Stimulated activated CD4-positive, alpha-beta T cell treated with anti-CD3 and anti-CD28 coated beads, Interleukin-1b, Interleukin-23, amount 100 ng/mL, for 1 hour (primary cell): ENCODE measurements around the gene IGSF21.

ENCODE experiments used
- DNase-seq, 2 donors: peaks; one replicate each; pipeline ENCODE4 v3.0.0-alpha.2; 2020; ENCODE audit warnings: low read depth in 2 of 2

Gene IGSF21

DNA sequence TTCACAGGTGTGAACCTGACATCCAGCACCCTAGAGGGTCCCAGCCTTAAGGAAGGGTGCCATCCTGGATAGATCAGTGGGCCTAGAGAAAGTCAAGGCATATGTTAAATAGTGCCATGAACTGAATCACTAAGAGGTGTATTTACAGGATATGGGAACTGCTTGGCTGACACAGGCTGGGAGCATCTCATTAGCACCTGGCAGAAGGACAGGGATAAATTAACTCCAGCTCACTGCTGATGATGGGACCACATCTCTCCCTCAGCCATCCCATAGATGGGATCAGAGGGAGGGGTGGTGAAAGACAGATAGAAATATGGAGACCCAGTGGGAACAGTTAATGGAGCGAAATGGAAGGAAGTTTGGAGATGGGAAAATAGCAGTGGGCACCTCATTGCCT lies 122.0 kb downstream of the IGSF21 start:
- DNase-seq: no peak

DNA sequence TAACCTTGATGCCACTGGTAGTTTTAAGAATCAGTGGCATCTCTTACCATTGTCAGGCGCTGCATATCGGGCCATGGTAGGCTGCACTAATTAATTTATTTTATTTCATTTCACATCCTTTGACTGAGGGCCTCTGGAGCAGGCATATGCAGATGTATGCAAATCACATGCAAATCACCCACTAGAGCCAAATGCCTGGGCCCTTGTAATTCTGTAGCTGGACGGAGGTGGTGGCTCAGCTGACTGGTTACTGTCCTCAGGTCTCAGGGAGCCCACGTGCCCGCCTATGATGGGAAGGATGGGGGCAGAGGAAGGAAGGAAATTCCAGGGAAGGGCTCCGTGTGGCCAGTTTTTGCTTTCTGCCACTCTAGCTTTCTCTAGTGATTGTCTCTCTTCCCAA lies 122.7 kb downstream of the IGSF21 start:
- no peak for DNase-seq

DNA sequence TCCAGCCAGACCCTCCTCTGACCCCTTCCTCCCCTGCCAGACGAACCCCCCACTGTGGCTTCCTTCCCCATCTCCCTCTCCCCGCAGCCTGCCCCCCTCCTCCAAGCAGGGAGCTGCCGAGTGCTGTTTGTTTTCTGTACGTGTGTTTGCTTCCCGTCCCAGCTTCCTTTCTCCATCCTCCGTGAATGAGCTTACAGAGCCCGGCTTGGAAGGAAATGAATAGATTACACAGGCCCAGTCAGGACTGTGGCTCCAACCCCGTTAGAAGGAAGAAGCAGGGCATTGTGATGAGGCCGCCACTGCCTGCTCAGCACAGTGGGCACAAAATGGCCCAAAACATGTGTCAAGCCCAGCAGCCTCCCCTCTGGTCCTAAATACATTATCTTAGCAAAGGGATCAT lies 123.2 kb downstream of the IGSF21 start:
- no peak for DNase-seq

DNA sequence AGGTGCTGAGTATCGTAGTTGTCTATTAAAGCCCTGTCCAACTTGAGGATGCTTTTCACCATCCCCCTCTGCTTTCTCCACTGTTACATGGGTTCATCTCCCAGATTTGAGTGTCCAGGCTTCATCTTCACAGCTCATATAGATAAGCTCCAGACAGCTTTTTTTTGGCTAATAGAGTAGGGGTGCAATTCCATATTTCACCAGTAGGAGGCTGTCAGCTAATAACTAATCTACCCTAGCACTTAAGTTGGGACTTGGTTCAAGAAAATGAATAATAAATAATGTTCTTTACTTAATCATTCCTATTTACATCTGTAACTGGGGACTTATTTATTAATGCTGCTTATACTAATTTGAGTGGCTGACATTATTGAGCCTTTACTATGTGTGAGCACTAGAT lies 124.5 kb downstream of the IGSF21 start:
- no peak for DNase-seq

DNA sequence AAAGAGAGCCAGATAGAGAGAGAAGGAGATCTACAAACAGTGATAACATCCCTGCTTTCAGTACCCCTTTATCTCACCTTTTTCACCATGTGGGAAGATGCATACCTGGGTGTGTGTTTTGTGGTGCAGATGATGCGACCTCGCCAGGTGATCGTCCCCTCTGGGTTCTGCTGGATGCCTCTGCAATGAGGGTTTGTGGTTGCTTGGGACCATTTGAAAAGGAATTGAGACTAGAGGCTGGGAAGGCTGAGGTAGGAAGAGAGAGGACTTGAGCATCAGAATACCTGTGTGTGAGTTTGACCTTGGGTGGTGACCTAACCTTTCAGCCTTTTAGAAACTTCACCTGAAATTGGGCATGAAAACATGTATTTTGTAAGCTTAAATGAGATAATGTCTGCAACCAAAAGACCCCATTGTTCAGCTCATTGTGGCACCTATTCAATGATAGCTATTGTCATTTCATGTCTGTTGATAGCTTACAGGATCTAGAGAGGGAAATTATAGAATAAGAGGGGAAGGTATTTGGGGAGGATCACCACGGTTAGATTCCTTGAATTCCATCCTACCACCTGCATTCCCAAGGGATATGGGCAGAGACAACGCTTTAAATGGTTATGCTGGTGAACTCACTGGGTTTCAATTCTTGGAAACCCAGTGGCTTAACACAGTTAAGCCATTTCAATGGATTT lies 125.7 kb downstream of the IGSF21 start:
- DNase-seq: no peak

DNA sequence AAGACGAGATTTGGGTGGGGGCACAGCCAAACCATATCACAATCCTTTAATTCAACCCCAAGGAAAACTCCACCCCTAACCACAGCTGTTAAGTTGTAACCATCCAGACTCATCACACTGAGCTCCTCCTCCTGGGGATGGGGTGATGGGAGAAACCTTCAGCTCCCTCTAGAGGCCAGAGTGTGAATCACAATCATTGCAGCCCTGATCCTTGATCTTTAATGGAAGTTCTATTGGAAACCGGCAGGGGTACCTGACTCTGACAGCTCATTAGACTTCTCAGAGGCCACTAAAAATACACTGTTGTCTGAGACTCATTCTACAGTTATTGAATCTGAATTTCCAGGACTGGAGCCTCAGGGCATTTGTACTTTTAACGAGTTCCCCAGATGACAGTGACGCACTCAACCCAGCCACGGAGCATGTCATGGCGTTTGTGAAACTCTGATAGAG lies 127.2 kb downstream of the IGSF21 start:
- DNase-seq: no peak

DNA sequence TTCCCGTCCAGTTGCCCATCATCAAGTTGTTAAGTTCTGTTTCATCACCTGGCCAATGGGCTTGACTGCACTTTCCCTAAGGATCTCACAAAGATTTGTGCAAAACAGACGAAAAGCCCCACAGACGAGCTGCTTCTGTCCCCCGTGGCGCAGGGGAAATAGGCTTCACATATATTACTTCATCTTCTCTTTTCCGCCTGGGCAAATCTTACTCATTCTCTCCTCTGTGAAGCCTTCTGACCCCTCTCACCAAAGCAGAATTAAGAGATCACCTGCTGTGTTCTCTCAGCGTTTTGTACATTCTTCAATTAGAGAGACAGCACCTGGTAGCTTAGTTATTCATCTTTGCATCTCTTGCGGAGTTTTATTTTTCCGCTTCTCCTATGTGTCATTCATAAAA lies 129.8 kb downstream of the IGSF21 start:
- DNase-seq: no peak

DNA sequence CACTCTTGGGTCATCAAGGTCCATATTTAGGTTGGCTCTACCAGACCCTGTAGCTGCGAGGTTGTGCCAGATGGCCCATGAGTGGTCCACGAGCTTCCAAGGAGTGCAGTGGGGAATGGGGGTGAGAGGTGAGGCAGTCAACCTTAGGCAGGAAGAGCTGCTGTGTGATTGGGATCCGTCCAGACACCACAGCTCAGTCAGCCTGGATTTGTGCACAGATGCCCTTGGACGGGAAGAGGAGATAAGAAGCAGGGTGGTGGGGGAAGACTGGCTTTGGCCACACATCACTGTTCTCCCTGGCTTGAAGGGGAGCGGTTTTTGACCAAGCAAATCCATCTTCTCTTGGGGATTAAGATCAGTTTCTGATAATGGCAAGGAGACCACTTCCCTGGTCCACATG lies 130.6 kb downstream of the IGSF21 start:
- DNase-seq: no peak

DNA sequence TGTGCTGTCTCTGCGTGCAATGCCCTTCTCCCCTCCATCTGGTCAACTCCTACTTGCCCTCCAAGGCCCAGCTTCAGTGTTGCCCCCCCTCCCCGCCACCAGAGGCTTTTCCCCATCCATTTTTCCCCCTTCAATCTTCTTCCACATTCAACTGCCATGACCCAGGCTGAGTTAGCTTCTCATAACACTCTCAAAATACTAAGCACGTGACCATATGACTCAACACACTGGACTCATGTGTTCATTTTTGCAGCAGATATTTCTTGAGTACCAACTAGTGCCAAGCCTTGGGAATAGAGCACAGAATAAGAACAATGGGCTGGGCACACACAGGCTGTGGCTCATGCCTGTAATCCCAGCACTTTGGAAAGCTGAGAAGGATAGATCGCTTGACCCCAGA lies 132.1 kb downstream of the IGSF21 start:
- no peak for DNase-seq

DNA sequence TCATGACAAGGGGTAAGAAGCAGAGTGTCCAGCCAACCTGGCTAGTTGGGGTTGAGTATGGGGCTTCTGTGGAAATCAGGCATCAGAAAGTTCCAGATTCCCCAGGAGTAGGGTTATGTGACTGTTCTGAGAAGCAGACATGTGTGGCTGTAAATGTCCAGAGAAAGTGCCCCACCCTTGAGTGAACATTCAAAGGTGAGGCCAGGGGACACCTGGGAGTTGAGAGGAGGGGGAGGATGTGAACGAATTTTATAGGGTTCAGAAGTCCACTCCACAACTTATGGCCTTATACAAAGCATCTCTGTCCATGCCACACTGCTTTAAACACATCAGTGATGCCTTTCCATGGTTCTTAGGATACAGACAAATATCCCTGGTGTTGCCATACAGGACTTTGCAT lies 133.3 kb downstream of the IGSF21 start:
- no peak for DNase-seq

DNA sequence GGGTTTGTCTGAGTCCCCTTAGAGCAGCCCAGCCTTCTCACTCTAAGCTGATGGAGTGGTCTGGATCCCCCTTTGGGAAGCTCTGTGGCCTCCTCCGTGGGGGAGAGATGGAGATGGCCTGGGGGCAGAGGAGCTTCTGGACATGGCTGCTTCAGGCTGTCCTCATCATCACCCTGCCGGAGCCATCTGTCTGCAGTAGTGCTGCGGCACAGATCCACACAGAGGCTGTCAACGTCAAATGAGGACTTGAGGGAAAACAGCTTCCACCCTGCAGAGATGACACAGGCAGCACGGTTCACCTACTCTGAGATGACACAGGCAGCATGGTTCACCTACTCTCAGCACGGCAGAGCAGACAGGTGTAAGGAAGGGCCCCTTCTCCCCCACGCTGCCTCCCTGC lies 134.3 kb downstream of the IGSF21 start:
- DNase-seq: no peak

DNA sequence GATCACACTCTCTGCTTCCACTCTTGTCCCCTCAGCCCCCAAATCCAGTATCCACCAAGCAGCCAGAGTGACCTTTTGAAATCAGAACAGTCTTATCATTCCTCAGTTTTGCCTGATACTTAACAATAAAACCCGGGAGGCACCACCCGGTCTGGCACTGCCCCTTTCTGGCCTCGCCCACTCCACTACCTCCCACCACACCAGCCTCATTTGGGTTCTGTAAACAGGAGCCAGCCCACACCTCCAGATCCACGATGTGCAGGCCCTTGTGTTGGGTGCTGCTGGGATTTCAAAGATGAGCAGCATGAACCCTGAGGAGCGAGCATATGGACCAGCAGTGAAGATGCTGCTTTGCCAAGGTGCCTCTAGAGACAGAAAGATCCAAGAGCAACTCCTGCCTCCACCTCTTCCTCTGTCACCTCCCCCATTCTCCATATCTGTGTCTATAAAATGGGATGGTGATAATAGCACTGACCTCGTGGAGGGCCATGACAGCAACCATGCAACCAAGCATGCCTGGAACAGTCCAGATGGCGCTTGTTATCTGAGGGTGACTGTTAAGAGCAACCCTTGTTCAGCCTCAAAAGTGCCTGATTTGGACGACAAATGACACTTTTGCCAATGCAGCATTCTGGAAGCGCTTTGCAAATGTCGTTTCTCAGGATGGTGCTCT lies 136.0 kb downstream of the IGSF21 start:
- no peak for DNase-seq

DNA sequence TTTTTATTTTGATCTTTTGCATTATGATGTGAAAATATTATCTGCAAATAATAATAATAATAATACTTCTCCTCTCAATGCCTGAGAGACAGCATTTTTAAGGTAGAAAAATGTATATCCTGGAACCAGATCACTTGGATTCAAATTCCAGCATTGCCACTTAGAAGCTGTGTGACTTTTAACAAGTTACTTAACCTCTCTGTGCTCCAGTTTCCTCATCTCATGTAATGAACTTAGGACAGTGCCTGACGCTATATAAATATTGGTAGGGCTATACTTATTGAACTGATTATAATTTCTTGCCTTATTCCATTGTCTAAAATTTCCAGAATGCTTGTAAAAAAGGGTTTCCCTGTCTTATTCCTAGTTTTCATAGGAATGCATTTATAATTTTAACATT lies 137.2 kb downstream of the IGSF21 start:
- no peak for DNase-seq

DNA sequence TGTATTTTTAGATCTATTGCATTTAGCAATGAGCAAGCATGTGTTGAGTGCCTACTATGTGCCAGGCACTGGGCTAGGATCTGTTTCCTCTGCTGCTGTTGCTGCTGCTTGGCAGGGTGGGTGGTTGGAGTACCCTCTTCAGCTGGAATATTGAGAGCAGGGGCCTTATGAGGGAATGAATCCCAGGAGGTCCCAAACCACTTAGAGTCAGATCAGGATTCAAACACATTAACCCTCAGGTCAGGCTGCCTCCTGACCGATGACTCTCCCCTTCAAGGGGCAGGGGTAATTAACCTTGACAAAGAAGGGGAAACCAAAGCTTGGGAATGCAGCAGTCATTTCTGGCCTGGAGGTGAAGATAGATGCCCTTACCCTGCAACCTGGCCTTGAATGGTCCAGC lies 138.0 kb downstream of the IGSF21 start:
- no peak for DNase-seq

DNA sequence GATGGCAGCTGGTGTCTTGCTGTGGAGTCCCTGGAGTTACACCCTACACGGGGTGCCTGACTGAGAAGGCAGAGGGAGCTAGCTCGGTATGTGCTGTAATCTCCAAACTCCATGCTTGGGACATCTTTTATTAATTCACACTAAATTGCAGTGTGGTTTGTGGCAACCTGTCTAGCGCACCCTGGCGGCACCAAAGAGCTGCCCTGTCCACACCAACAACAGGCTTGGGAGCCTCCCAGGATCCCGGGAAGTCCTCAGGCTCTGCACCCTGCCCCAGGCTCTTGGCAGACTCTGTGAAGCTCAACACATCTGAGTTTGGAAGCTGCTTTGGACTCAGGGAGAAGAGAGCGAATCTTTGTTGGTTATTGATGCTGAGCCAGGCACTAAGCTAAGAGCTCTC lies 138.9 kb downstream of the IGSF21 start:
- no peak for DNase-seq

DNA sequence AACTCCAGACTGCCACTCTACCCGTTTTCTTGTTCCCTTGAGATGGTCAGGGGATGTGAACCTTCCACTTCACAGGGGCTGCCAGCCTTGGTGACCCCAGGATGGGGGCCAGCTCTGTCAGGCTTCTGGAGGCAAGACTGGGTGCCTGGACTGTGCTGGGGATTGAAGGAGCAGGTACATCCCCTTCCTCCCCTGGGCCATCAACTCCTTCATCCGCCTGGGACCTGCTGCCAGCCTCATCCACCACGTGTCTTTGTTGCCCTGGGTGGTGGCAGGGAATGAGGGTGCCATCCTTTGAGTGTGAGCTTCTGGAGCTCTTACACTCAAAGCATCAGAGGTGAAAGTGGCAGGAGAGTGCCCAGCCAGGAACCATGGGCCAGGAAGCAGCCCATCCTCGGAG lies 139.6 kb downstream of the IGSF21 start:
- no peak for DNase-seq

DNA sequence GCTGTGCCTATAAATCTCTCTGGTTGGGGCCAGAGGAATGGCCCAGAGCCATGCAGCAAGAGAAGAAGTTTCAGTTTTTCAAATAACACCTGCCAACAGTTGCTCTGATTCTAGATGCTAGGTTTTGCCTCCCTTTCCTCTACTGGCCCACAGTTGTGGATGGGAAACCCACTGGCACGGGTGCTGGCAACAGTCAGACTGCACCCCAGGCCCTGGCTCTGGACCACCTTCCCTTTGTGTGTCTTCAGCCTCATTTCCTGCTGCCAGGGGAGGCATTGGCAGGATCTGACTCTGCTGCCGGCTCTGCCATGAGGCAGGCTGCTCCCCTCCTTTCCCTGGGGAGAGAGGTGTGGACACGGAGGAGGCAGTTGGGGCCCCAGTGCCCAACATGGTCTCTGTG lies 142.0 kb downstream of the IGSF21 start:
- DNase-seq: no peak

DNA sequence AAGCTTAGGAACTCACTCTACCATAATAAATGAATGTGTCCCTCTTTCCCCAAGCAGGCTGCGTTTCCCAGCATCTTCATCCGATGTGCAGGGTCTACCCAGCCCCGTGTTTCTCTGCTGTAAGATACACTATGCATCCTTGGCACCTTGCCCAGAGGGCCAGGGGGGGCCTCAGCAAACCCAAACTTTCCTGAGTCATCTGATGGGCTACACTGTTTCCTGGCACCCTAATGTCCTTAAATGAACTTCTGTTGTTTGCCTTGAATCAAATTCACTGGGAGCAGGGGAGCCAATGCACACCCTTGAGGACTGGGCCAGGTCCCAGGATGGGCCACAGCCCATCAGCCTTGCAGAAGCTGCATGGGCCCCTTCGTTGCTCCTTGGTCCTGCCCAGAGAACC lies 145.5 kb downstream of the IGSF21 start:
- DNase-seq: no peak

DNA sequence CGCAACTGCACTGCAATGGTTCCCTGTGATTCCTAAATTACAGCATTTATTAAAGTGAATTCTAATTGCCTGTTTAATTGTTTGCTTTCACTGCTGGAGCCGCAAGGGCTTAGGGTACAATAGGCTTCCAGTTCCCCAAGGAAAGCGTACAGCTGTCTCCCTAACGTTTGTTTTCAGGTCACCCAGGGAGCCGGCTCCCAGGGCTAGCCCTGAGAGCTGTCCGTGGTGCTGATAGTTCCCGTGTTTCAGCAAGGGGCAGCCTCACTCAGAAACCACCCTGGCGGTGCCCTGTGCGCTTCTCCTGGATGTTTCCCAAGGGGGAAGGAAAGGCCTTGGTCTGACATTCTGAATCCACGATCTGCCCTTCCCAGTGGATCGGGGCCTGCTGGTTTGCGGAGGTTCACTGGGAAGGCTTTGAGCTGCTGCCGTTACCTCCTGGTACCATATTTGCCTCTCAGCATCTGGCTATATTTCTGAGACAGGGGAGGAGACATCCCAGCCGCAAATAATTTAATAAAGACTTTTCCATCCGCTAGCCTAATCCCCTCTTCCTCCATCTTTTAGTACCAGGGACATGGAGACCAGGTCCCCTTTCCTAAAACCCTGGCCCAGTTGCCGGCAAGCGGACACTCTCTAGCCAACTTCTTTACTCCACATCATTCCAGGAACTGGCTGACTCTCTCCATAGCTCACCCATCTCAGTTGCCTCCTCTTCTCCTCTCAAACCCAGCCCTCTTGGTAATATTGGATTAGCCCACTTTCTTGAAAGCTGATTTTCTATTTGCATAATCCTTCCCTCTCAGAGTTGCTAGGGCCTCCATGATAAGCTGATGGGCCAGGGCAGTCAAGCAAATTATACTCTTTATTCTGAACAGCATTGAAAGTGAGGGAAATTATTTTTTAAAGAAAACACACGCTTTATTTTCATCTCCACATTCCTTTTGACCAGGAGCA lies 149.0 kb downstream of the IGSF21 start:
- DNase-seq: no peak

DNA sequence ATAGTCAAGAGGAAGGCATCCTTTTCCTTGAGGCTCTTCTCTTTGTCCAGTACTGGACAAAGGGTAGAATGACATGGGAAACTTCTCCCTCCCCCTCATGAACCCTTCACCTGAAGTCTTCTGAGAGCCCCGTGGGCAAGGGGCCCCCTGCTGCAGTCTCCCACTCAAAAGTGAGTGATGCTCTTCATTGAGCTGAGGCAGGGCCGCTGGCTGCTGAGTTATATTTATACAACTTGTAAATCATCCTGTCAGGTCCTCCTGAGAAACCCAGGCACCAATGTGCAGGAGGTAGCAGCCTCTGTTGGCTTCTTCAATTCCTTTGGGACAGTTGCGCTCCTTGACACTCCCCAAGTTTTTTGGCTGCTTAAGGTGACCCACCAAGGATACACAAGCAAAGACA lies 150.2 kb downstream of the IGSF21 start:
- DNase-seq: no peak

DNA sequence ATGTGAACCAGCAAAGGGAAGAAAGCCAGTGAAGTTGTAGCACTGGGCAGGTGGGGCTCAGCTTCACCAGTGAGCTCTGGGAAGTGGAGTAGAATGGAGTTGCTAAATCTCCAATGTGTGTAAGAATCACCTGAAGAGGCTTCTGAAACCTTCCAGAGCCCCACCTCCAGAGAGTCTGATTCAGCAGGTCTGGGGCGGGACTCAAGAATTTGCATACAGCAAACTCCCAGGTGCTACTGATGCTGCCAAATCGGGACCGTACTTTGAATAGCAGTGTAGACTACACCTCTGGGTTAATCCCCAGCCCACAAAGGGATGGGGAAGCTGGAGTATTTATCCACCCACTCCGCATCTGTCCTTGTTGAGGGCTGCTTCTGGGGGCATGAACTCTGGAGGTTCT lies 154.3 kb downstream of the IGSF21 start:
- no peak for DNase-seq

DNA sequence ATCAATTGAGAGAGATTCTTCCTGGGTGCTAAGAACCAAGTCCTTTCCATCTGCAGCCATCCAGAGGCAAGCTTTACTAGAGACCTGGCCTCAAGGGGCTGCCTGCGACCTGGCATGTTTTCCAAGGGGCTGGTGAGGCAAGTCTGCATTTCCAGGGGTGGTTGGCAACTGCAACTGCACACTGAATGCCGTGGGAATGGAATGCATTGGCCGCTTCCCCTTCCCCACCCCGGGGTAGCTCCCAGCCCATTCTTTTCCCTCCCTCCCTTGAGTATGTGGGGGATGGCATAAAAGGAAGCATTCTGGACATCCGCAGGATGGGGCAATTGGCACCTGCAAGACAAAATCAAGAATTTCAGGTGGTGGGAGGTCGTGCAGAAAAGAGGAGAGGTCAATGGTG lies 155.1 kb downstream of the IGSF21 start:
- no peak for DNase-seq
